Body of pancreas (tissue), 4 donors: Measurements from ENCODE around the gene ADGRL2. TPM values are rescaled to one million over a fixed set of nuclear protein-coding genes. Genes with fewer than 3 reads are reported as not detected.

Experiments
- ATAC-seq: fragments of 150-250 bp; one replicate; pipeline ENCODE4 v1.9.1; 2016
- DNase-seq, 4 donors: peaks; one replicate each; pipeline ENCODE4 v3.0.0-alpha.2; 2019
- H3K27ac ChIP-seq, 4 donors: fragments of 200-600 bp; sonication (generic); 1 replicate in 3 of 4; 2 replicates in 1 of 4; pipeline versions ENCODE4 v1.5.1 to v1.6.1; 2016 to 2019; ENCODE audit warnings: mild to moderate bottlenecking in 1 of 4, mixed read lengths in 1 of 4, moderate library complexity in 1 of 4
- H3K27me3 ChIP-seq, 2 donors: fragments of 200-600 bp; sonication (generic); one replicate each; pipeline ENCODE4 v1.6.0; 2016; ENCODE audit warnings: mild to moderate bottlenecking in 1 of 2
- H3K36me3 ChIP-seq, 2 donors: fragments of 200-600 bp; sonication (generic); replicated peaks in 1 of 2; 2 replicates each; pipeline ENCODE4 v1.5.1; 2016; ENCODE audit warnings: low read depth in 2 of 2; ENCODE audit not compliant: insufficient read depth in 1 of 2
- H3K4me1 ChIP-seq: fragments of 200-600 bp; sonication (generic); one replicate; pipeline ENCODE4 v1.6.0; 2016
- H3K4me3 ChIP-seq, 2 donors: fragments of 200-600 bp; sonication (generic); 1 replicate in 1 of 2; 2 replicates in 1 of 2; pipeline ENCODE4 v1.5.1; 2016 to 2019
- H3K9me3 ChIP-seq, 3 donors: fragments of 200-600 bp; sonication (generic); 1 replicate in 2 of 3; 2 replicates in 1 of 3; pipeline ENCODE4 v1.5.1; 2016
- CTCF ChIP-seq, 7 experiments: fragments of 450-650 bp in 4 of 7; fragments of 200-600 bp in 3 of 7; sonication (generic) in 3 of 7; IDR thresholded peaks; one replicate each; pipeline ENCODE4 v1.5.1; 2016 to 2019; ENCODE audit warnings: antibody characterized with exemption in 7 of 7
- POLR2A ChIP-seq, 3 donors: fragments of 450-650 bp; IDR thresholded peaks; one replicate each; pipeline ENCODE4 v1.6.1; 2016; ENCODE audit warnings: antibody characterized with exemption in 3 of 3, mild to moderate bottlenecking in 2 of 3
- WGBS, 2 donors: methylation state at CpG; one replicate each; pipeline ENCODE4 v1.1.5; 2017; 5-methylcytosine and 5-hydroxymethylcytosine counted together
- intact Hi-C: fragments of 100-400 bp; cut with DNase I; formaldehyde crosslinking; loops from one replicate; pipeline ENCODE4 v1.15.1; 2023
- total RNA-seq, 2 donors: library from RNA; depleted of rRNA; stranded (reverse); fragments of >200 nt; gene quantifications; one replicate each; pipeline ENCODE4 v1.1.0, GENCODE V29; 2016

Gene ADGRL2
- total RNA-seq, 2 donors from 2014 or later: 11.5 to 25.7 TPM

- no peaks in the 10 kb centered on the region for H3K9me3 ChIP-seq
- no peak overlapping the region for H3K27ac ChIP-seq
- DNase-seq (no peak), ATAC-seq (no peak)
- H3K36me3 ChIP-seq: no peaks in the 10 kb centered on the region
- 80 to 97% methylated on average over 3 of the region's 3 CpGs for WGBS, 2 donors
- no peaks in the 10 kb centered on the region for H3K27me3 ChIP-seq
- H3K4me1 ChIP-seq: no peaks in the 10 kb centered on the region
- intact Hi-C loops: no loop called here
- H3K4me3 ChIP-seq: no peak overlapping the region
- TF ChIP-seq CTCF (IDR thresholded peaks at IDR 0.05): no peak
- TF ChIP-seq POLR2A (IDR thresholded peaks at IDR 0.05): no peak
Measured at GRCh38 chr1:81950591-81951244, 150.0 kb downstream of the ADGRL2 start.

GRCh38 chr1:81954534-81955020 is 153.8 kb downstream of the ADGRL2 start:
- ATAC-seq (no peak), DNase-seq (no peak)
- TF ChIP-seq CTCF (IDR thresholded peaks at IDR 0.05) (no peak), POLR2A (IDR thresholded peaks at IDR 0.05) (no peak)
- H3K4me3 ChIP-seq: no peak overlapping the region
- H3K4me1 ChIP-seq: no peaks in the 10 kb centered on the region
- no peak overlapping the region for H3K27ac ChIP-seq
- no peaks in the 10 kb centered on the region for H3K9me3 ChIP-seq
- WGBS, 2 donors: 66 to 76% methylated on average over 8 of the region's 8 CpGs
- intact Hi-C loops: no loop called here
- no peaks in the 10 kb centered on the region for H3K36me3 ChIP-seq
- no peaks in the 10 kb centered on the region for H3K27me3 ChIP-seq

- 90 to 93% methylated on average over 3 of the region's 3 CpGs for WGBS, 2 donors
Measured at GRCh38 chr1:81967951-81968350, 167.2 kb downstream of the ADGRL2 start.

GRCh38 chr1:81970416-81970815 is 169.7 kb downstream of the ADGRL2 start:
- 94 to 96% methylated on average over 3 of the region's 3 CpGs for WGBS, 2 donors

More at GRCh38 chr1:81967951-81968350, 167.2 kb downstream of the ADGRL2 start:
- no peak overlapping the region for H3K4me3 ChIP-seq
- no peaks in the 10 kb centered on the region for H3K4me1 ChIP-seq
- H3K27me3 ChIP-seq: no peaks in the 10 kb centered on the region
- DNase-seq: no peak
- no peak for ATAC-seq
- H3K9me3 ChIP-seq: no peaks in the 10 kb centered on the region
- no peak for TF ChIP-seq CTCF (IDR thresholded peaks at IDR 0.05)
- no peak for TF ChIP-seq POLR2A (IDR thresholded peaks at IDR 0.05)
- H3K36me3 ChIP-seq: no peaks in the 10 kb centered on the region
- H3K27ac ChIP-seq: no peak overlapping the region
- intact Hi-C loops: no loop called here

More at GRCh38 chr1:81970416-81970815, 169.7 kb downstream of the ADGRL2 start:
- intact Hi-C loops: no loop called here
- TF ChIP-seq POLR2A (IDR thresholded peaks at IDR 0.05) (no peak), CTCF (IDR thresholded peaks at IDR 0.05) (no peak)
- no peak overlapping the region for H3K4me3 ChIP-seq
- ATAC-seq (no peak), DNase-seq (no peak)
- H3K27me3 ChIP-seq: no peaks in the 10 kb centered on the region
- H3K4me1 ChIP-seq: peaks cover 14% of the 10 kb centered on the region
- no peaks in the 10 kb centered on the region for H3K36me3 ChIP-seq
- H3K9me3 ChIP-seq: no peaks in the 10 kb centered on the region
- H3K27ac ChIP-seq: no peak overlapping the region
